HEK293 (cell line): ENCODE data around the gene IL36B.

Experiments
- CTCF ChIA-PET: fragments of 350-600 bp; formaldehyde crosslinking; extraction: SDS; loops from one replicate; lab custom pipeline; 2021; ENCODE audit warnings: antibody characterized with exemption; lab: Yijun Ruan, JAX
- POLR2A ChIA-PET: fragments of 300-600 bp; formaldehyde crosslinking; extraction: SDS; loops from one replicate; lab custom pipeline; 2020; ENCODE audit warnings: antibody characterized with exemption, inconsistent platforms; lab: Yijun Ruan, JAX
- H3K27ac ChIP-seq: fragments of 200-500 bp; sonication (Bioruptor generic); 2 replicates; pipeline ENCODE4 v1.5.1; 2014; ENCODE audit warnings: low read depth, low read length, control low read depth, inconsistent platforms; ENCODE audit errors: extremely low read depth
- H3K36me3 ChIP-seq, 2 experiments: fragments of 200-500 bp in 1 of 2; sonication (Bioruptor generic) in 1 of 2; 1 replicate in 1 of 2; 2 replicates in 1 of 2; pipeline ENCODE4 v1.5.1; 2014 to 2017; ENCODE audit warnings: inconsistent platforms in 2 of 2, low read length in 2 of 2; ENCODE audit not compliant: control insufficient read depth in 2 of 2, insufficient read depth in 1 of 2
- H3K4me1 ChIP-seq: fragments of 200-500 bp; sonication (Bioruptor generic); 2 replicates; pipeline ENCODE4 v1.5.1; 2014; ENCODE audit warnings: mild to moderate bottlenecking, low read length, inconsistent platforms; ENCODE audit not compliant: control insufficient read depth, insufficient read depth
- H3K4me3 ChIP-seq: 2 replicates; pipeline ENCODE4 v1.5.1; 2011; ENCODE audit warnings: low read depth, mild to moderate bottlenecking, control low read depth, low read length, moderate library complexity
- H3K9me3 ChIP-seq: fragments of 200-500 bp; sonication (Bioruptor generic); 2 replicates; pipeline ENCODE4 v1.5.1; 2014; ENCODE audit warnings: low read depth, low read length, inconsistent platforms; ENCODE audit not compliant: control insufficient read depth, insufficient read depth
- SP3 ChIP-seq: fragments of 450-650 bp; formaldehyde crosslinking; IDR thresholded peaks from 2 replicates; pipeline ENCODE4 v1.5.1; 2016; ENCODE audit warnings: missing biosample characterization, missing genetic modification characterization
- ZFP69B ChIP-seq: fragments of 450-650 bp; formaldehyde crosslinking; IDR thresholded peaks from 2 replicates; pipeline ENCODE4 v1.5.1; 2016; ENCODE audit warnings: missing biosample characterization, missing genetic modification characterization
- ZNF138 ChIP-seq: fragments of 450-650 bp; formaldehyde crosslinking; IDR thresholded peaks from 2 replicates; pipeline ENCODE4 v1.5.1; 2016; ENCODE audit warnings: missing biosample characterization, missing genetic modification characterization, borderline replicate concordance
- ZNF184 ChIP-seq: fragments of 450-650 bp; IDR thresholded peaks from 2 replicates; pipeline ENCODE4 v1.5.1; 2018; ENCODE audit warnings: missing biosample characterization, mild to moderate bottlenecking, missing genetic modification characterization
- ZNF335 ChIP-seq: fragments of 450-650 bp; formaldehyde crosslinking; conservative IDR thresholded peaks from 2 replicates; pipeline ENCODE4 v1.5.1; 2016; ENCODE audit warnings: missing biosample characterization, missing genetic modification characterization
- ZNF473 ChIP-seq: fragments of 450-650 bp; formaldehyde crosslinking; IDR thresholded peaks from 2 replicates; pipeline ENCODE4 v1.5.1; 2017; ENCODE audit warnings: missing biosample characterization, missing genetic modification characterization
- ZNF510 ChIP-seq: fragments of 450-650 bp; formaldehyde crosslinking; IDR thresholded peaks from 2 replicates; pipeline ENCODE4 v1.5.1; 2018; ENCODE audit warnings: mild to moderate bottlenecking, missing genetic modification characterization, missing biosample characterization; ENCODE audit not compliant: insufficient replicate concordance
- ZNF555 ChIP-seq: fragments of 450-650 bp; formaldehyde crosslinking; conservative IDR thresholded peaks from 2 replicates; pipeline ENCODE4 v1.5.1; 2017; ENCODE audit warnings: missing biosample characterization, mild to moderate bottlenecking, missing genetic modification characterization, inconsistent platforms
- ZNF670 ChIP-seq: fragments of 450-650 bp; formaldehyde crosslinking; IDR thresholded peaks from 2 replicates; pipeline ENCODE4 v1.5.1; 2016; ENCODE audit warnings: missing biosample characterization, missing genetic modification characterization, low read depth
- ZNF747 ChIP-seq: fragments of 450-650 bp; formaldehyde crosslinking; IDR thresholded peaks from 2 replicates; pipeline ENCODE4 v1.5.1; 2016; ENCODE audit warnings: missing biosample characterization, missing genetic modification characterization
- ZNF785 ChIP-seq: fragments of 450-650 bp; formaldehyde crosslinking; IDR thresholded peaks from 2 replicates; pipeline ENCODE4 v1.5.1; 2016; ENCODE audit warnings: missing biosample characterization, missing genetic modification characterization
- ZNF792 ChIP-seq: fragments of 450-650 bp; formaldehyde crosslinking; IDR thresholded peaks from 2 replicates; pipeline ENCODE4 v1.5.1; 2016; ENCODE audit warnings: missing biosample characterization, missing genetic modification characterization
- TF ChIP-seq, protein P1 (sequence below): IDR thresholded peaks from 2 replicates; pipeline ENCODE4 v1.6.1; 2011; ENCODE audit warnings: mild to moderate bottlenecking, low read depth, low read length, borderline replicate concordance
- TF ChIP-seq, protein P2 (sequence below): fragments of 450-650 bp; formaldehyde crosslinking; IDR thresholded peaks from 2 replicates; pipeline ENCODE4 v1.5.1; 2017; ENCODE audit warnings: missing biosample characterization, missing genetic modification characterization
- TF ChIP-seq, protein P3 (sequence below): fragments of 450-650 bp; formaldehyde crosslinking; IDR thresholded peaks from 2 replicates; pipeline ENCODE4 v1.5.1; 2016; ENCODE audit warnings: missing biosample characterization, missing genetic modification characterization
- TF ChIP-seq, protein P4 (sequence below): fragments of 450-650 bp; formaldehyde crosslinking; IDR thresholded peaks from 2 replicates; pipeline ENCODE4 v1.5.1; 2016; ENCODE audit warnings: missing biosample characterization, missing genetic modification characterization
- TF ChIP-seq, protein P5 (sequence below): fragments of 450-650 bp; formaldehyde crosslinking; optimal IDR thresholded peaks from 2 replicates; pipeline ENCODE3; 2016; ENCODE audit warnings: missing biosample characterization, mild to moderate bottlenecking, missing genetic modification characterization
- TF ChIP-seq, protein P6 (sequence below): fragments of 450-650 bp; IDR thresholded peaks from 2 replicates; pipeline ENCODE4 v1.5.1; 2018; ENCODE audit warnings: missing biosample characterization, missing genetic modification characterization

The IL36B gene

DNA sequence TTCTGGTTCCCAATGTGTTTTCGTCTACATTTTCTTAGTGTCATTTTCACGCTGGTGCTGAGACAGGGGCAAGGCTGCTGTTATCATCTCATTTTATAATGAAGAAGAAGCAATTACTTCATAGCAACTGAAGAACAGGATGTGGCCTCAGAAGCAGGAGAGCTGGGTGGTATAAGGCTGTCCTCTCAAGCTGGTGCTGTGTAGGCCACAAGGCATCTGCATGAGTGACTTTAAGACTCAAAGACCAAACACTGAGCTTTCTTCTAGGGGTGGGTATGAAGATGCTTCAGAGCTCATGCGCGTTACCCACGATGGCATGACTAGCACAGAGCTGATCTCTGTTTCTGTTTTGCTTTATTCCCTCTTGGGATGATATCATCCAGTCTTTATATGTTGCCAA, 67.6 kb downstream of the IL36B start:
- TF ChIP-seq ZNF138 (tag by site-specific recombination) = no peak
- H3K4me1 ChIP-seq = no peaks in the 10 kb centered on the region
- ChIA-PET CTCF (interaction anchor here (0.6 to 1.6 kb wide), 3 partner anchors 14 to 26 kb away, joined by 3 to 5 read pairs (median 4); no protein-coding TSS in a partner anchor), POLR2A (no interaction called here)
- H3K9me3 ChIP-seq = no peaks in the 10 kb centered on the region; the same call in 1 of the 2 replicates
- no peaks in the 10 kb centered on the region for H3K36me3 ChIP-seq
- H3K27ac ChIP-seq = no peak overlapping the region
- no peak overlapping the region for H3K4me3 ChIP-seq

DNA sequence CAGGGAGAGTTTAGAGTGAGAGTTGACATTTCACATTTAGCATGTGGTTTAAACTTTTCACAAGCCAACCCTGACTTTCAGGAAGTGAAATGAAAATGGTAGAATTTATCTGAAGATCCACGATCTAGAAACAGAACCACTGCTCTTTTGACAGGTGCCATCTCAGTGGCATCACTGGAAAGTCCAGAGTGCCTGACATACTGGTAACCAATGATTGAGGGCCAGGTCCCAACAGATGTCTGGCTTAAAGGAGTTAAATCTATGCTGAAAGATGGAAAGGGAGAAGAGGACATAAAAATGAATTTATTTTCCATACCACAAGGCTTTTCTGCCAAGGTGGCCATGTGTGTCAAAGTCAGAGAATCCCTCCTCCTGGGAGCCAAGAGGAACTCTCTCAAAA, 72.1 kb downstream of the IL36B start:
- POLR2A ChIA-PET = no interaction called here
- Histone ChIP-seq H3K9me3 (no peaks in the 10 kb centered on the region; the same call in 1 of the 2 replicates), H3K27ac (no peak overlapping the region), H3K4me1 (no peaks in the 10 kb centered on the region)
- TF ChIP-seq, protein P1, sequence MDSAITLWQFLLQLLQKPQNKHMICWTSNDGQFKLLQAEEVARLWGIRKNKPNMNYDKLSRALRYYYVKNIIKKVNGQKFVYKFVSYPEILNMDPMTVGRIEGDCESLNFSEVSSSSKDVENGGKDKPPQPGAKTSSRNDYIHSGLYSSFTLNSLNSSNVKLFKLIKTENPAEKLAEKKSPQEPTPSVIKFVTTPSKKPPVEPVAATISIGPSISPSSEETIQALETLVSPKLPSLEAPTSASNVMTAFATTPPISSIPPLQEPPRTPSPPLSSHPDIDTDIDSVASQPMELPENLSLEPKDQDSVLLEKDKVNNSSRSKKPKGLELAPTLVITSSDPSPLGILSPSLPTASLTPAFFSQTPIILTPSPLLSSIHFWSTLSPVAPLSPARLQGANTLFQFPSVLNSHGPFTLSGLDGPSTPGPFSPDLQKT = no peak
- TF ChIP-seq, protein P2, sequence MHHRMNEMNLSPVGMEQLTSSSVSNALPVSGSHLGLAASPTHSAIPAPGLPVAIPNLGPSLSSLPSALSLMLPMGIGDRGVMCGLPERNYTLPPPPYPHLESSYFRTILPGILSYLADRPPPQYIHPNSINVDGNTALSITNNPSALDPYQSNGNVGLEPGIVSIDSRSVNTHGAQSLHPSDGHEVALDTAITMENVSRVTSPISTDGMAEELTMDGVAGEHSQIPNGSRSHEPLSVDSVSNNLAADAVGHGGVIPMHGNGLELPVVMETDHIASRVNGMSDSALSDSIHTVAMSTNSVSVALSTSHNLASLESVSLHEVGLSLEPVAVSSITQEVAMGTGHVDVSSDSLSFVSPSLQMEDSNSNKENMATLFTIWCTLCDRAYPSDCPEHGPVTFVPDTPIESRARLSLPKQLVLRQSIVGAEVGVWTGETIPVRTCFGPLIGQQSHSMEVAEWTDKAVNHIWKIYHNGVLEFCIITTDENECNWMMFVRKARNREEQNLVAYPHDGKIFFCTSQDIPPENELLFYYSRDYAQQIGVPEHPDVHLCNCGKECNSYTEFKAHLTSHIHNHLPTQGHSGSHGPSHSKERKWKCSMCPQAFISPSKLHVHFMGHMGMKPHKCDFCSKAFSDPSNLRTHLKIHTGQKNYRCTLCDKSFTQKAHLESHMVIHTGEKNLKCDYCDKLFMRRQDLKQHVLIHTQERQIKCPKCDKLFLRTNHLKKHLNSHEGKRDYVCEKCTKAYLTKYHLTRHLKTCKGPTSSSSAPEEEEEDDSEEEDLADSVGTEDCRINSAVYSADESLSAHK (tag by site-specific recombination) = no peak
- TF ChIP-seq ZFP69B (tag by site-specific recombination) (no peak), ZNF792 (tag by site-specific recombination) (no peak), ZNF473 (tag by site-specific recombination) (no peak), ZNF670 (tag by site-specific recombination) (no peak), ZNF184 (tag by site-specific recombination) (no peak), SP3 (tag by site-specific recombination) (no peak), ZNF335 (tag by site-specific recombination) (no peak), ZNF747 (tag by site-specific recombination) (no peak), ZNF510 (tag by site-specific recombination) (no peak), ZNF785 (no peak), ZNF555 (tag by site-specific recombination) (no peak)
- TF ChIP-seq, protein P3, sequence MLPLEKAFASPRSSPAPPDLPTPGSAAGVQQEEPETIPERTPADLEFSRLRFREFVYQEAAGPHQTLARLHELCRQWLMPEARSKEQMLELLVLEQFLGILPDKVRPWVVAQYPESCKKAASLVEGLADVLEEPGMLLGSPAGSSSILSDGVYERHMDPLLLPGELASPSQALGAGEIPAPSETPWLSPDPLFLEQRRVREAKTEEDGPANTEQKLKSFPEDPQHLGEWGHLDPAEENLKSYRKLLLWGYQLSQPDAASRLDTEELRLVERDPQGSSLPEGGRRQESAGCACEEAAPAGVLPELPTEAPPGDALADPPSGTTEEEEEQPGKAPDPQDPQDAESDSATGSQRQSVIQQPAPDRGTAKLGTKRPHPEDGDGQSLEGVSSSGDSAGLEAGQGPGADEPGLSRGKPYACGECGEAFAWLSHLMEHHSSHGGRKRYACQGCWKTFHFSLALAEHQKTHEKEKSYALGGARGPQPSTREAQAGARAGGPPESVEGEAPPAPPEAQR = no peak
- TF ChIP-seq, protein P4, sequence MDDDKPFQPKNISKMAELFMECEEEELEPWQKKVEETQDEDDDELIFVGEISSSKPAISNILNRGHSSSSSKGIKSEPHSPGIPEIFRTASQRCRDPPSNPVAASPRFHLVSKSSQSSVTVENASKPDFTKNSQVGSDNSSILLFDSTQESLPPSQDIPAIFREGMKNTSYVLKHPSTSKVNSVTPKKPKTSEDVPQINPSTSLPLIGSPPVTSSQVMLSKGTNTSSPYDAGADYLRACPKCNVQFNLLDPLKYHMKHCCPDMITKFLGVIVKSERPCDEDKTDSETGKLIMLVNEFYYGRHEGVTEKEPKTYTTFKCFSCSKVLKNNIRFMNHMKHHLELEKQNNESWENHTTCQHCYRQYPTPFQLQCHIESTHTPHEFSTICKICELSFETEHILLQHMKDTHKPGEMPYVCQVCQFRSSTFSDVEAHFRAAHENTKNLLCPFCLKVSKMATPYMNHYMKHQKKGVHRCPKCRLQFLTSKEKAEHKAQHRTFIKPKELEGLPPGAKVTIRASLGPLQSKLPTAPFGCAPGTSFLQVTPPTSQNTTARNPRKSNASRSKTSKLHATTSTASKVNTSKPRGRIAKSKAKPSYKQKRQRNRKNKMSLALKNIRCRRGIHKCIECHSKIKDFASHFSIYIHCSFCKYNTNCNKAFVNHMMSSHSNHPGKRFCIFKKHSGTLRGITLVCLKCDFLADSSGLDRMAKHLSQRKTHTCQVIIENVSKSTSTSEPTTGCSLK (tag by site-specific recombination) = no peak
- TF ChIP-seq, protein P5, sequence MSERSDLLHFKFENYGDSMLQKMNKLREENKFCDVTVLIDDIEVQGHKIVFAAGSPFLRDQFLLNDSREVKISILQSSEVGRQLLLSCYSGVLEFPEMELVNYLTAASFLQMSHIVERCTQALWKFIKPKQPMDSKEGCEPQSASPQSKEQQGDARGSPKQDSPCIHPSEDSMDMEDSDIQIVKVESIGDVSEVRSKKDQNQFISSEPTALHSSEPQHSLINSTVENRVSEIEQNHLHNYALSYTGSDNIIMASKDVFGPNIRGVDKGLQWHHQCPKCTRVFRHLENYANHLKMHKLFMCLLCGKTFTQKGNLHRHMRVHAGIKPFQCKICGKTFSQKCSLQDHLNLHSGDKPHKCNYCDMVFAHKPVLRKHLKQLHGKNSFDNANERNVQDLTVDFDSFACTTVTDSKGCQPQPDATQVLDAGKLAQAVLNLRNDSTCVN (tag by site-specific recombination) = no peak
- TF ChIP-seq, protein P6, sequence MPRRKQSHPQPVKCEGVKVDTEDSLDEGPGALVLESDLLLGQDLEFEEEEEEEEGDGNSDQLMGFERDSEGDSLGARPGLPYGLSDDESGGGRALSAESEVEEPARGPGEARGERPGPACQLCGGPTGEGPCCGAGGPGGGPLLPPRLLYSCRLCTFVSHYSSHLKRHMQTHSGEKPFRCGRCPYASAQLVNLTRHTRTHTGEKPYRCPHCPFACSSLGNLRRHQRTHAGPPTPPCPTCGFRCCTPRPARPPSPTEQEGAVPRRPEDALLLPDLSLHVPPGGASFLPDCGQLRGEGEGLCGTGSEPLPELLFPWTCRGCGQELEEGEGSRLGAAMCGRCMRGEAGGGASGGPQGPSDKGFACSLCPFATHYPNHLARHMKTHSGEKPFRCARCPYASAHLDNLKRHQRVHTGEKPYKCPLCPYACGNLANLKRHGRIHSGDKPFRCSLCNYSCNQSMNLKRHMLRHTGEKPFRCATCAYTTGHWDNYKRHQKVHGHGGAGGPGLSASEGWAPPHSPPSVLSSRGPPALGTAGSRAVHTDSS (tag by site-specific recombination) = no peak
- TF ChIP-seq, all 188 proteins: peak for 0
- Histone ChIP-seq H3K36me3 (no peaks in the 10 kb centered on the region), H3K4me3 (no peak overlapping the region)
- CTCF ChIA-PET = no interaction called here
